KOPT-K1 (cell line): ENCODE measurements around the gene OR1I1.

Source experiments
- H3K27ac ChIP-seq: fragments of 200-600 bp; sonication (generic); 2 replicates; pipeline ENCODE4 v1.5.1; 2016; ENCODE audit warnings: antibody characterized with exemption, mild to moderate bottlenecking, low read depth, low read length; ENCODE audit not compliant: poor library complexity, severe bottlenecking
- H3K36me3 ChIP-seq: fragments of 200-600 bp; sonication (generic); 2 replicates; pipeline ENCODE4 v1.5.1; 2017; ENCODE audit warnings: antibody characterized with exemption, mild to moderate bottlenecking, low read length, moderate library complexity; ENCODE audit not compliant: insufficient read depth
- H3K9me3 ChIP-seq: fragments of 200-600 bp; sonication (generic); 2 replicates; pipeline ENCODE4 v1.5.1; 2017; ENCODE audit warnings: antibody characterized with exemption, low read length, mild to moderate bottlenecking; ENCODE audit not compliant: insufficient read depth, poor library complexity, severe bottlenecking

The OR1I1 gene

DNA sequence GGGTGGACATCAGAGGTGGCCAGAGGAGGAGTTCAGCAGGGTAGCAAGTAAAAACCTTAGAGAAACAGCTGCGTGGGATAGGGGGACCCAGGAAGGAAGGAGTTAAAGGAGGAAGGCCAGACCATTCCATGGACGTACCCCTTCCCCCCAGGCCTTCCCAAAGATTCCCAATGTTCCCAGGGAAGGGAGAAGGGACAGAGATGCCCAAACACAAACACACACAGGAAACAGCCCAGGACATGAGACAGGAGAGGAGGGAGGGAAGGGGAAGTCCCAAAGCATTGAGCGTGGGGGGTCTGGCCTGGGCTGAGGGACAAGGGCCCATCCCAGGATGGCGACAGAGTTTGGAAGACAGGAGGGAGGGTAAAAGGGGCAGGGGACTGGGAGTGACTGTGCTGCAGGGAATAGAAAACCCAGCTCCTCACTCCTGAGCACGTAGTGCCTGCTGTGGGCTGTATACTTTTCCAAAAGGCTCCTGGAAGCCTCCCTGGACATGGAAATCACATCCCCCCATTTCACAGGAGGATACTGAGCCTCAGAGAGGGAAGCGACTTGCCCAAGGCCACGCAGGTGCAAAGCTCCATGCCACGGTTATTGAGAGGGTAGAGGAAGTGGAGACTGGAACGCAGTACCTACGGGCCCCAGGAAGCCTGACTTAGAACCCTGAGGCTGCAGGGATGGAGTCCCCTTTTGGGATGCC lies 26.3 kb downstream of the OR1I1 start:
- H3K9me3 ChIP-seq, result peaks cover 16% of the 10 kb centered on the region
- H3K36me3 ChIP-seq, result no peaks in the 10 kb centered on the region
- no peak overlapping the region for H3K27ac ChIP-seq

DNA sequence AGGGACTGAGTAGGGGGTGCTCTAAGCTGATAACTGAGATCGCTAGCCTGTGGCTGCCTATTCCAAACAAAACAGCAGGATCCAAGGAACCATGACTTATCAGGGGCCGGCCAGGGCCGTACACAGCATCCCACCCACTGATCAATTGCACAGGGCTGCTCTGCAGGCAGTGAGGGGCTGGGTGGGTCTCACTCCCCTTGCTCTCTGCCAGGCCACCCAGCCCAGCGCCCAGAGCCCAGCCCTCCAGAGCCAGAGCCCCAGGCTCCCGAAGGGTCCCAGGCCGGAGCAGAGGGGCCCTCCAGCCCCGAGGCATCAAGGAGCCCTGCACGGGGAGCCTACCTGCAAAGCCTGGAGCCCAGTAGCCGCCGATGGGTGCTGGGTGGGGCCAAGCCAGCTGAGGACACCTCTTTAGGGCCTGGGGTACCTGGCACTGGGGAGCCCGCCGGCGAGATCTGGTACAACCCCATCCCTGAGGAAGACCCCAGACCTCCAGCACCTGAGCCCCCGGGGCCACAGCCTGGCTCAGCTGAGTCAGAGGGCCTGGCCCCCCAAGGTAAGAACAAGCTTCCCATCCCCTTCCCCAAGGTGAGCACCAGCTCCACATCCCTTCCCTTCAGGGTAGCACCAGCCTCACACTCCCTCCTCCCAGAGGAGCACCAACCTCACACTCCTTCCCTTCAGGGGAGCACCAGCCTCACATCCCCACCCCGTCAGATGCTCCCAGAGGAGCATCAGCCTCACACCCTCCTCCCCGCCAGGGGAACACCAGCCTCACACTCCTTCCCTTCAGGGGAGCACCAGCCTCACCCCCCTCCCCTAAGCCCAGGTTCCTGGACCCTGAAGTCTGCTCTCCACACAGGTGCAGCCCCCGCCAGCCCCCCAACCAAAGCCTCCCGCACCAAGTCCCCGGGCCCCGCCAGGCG lies 27.1 kb downstream of the OR1I1 start:
- peaks cover 8% of the 10 kb centered on the region; the same call in 1 of the 2 replicates for H3K36me3 ChIP-seq
- peaks cover 9% of the 10 kb centered on the region for H3K9me3 ChIP-seq
- no peak overlapping the region for H3K27ac ChIP-seq

DNA sequence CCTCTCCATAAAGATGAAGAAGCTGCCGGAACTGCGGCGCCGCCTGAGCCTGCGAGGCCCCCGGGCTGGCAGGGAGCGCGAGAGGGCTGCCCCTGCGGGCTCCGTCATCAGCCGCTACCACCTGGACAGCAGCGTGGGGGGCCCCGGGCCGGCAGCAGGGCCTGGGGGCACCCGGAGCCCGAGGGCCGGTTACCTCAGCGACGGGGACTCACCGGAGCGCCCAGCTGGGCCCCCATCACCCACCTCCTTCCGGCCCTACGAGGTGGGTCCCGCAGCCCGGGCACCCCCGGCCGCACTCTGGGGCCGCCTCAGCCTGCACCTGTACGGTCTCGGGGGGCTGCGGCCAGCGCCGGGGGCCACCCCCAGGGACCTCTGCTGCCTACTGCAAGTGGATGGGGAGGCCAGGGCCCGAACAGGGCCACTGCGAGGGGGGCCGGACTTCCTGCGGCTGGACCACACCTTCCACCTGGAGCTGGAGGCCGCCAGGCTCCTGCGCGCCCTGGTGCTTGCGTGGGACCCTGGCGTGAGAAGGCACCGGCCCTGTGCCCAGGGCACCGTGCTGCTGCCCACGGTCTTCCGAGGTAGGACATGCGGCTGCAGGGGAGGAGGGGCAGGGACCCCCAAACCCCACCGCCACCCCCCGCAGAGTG lies 27.9 kb downstream of the OR1I1 start:
- H3K27ac ChIP-seq, result no peak overlapping the region
- H3K36me3 ChIP-seq, result peaks cover 11% of the 10 kb centered on the region; the same call in 1 of the 2 replicates
- peaks cover 1% of the 10 kb centered on the region for H3K9me3 ChIP-seq

GRCh38 chr19:15110418-15110815 lies 28.4 kb downstream of the OR1I1 start:
- Histone ChIP-seq H3K36me3 (peaks cover 16% of the 10 kb centered on the region; the same call in 1 of the 2 replicates), H3K27ac (no peak overlapping the region), H3K9me3 (no peaks in the 10 kb centered on the region)

DNA sequence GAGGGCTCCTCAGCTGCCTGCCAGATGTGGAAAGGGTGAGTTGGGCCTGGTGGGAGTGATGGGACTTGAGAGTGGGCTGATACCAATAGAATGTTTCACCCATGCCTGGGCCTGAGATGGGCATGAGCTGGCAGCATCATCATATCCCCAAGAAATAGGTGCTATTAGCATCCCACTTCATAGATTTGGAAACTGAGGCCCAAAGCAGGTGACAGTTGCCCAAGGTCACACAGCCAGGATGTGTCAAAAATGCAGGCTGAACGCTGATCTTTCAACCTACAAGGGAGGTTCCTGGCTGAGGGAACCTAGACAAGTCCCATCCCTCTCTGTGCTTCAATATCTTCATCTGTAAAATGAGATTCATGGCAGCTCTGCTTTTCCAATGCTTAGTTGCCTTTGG lies 29.7 kb downstream of the OR1I1 start:
- H3K9me3 ChIP-seq, result no peaks in the 10 kb centered on the region
- no peak overlapping the region for H3K27ac ChIP-seq
- peaks cover 30% of the 10 kb centered on the region for H3K36me3 ChIP-seq

GRCh38 chr19:15112385-15112784 lies 30.4 kb downstream of the OR1I1 start:
- no peak overlapping the region for H3K27ac ChIP-seq
- H3K36me3 ChIP-seq, result peaks cover 36% of the 10 kb centered on the region
- H3K9me3 ChIP-seq, result no peaks in the 10 kb centered on the region

DNA sequence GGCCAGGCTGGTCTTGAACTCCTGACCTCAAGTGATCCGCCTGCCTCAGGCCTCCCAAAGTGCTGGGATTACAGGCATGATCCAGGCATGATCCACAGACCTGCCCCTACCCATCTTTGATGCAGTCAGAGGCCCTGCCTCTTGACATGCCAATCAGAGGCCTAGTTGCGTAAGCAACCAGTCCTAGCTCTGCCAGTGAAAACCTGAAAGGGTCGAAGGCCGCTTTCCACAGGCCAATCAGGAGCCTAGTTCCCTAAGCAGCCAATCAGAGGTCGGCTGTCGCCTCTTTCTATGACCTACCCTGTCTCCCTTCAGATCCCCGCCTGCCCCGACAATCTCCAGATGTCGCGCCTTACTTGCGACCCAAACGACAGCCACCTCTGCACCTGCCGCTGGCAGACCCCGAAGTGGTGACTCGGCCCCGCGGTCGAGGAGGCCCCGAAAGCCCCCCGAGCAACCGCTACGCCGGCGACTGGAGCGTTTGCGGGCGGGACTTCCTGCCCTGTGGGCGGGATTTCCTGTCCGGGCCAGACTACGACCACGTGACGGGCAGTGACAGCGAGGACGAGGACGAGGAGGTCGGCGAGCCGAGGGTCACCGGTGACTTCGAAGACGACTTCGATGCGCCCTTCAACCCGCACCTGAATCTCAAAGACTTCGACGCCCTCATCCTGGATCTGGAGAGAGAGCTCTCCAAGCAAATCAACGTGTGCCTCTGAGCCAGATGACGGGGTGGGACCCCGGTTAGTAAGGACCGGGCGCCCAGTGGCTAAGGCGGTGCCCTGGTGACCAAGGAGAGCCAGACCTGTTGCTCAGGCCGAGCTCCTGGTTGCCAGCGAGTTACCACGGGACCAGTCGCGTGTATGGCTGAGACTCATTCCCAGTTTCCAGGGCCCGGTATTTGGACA lies 31.5 kb downstream of the OR1I1 start:
- Histone ChIP-seq H3K9me3 (no peaks in the 10 kb centered on the region), H3K36me3 (peaks cover 47% of the 10 kb centered on the region), H3K27ac (no peak overlapping the region)

DNA sequence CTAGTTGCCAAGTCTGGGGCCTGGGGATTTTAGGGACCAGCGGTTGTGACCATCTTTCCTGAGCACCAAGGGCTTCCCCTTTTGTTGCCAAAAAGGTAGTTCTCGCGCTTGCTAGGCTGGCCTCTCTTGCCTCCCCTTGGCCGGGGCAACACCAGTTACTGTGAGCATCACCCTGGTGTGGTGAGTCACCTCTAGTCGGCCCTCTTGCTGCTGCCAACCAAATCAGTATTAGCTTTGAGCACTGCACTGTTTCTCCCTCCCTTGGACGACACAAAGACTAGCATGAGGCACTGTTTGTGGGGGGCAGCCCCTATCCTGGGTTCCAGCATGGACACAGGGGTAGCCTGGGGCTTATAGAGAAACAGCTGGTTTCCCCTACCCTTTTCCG lies 32.1 kb downstream of the OR1I1 start:
- Histone ChIP-seq H3K27ac (no peak overlapping the region), H3K9me3 (no peaks in the 10 kb centered on the region), H3K36me3 (peaks cover 53% of the 10 kb centered on the region)

DNA sequence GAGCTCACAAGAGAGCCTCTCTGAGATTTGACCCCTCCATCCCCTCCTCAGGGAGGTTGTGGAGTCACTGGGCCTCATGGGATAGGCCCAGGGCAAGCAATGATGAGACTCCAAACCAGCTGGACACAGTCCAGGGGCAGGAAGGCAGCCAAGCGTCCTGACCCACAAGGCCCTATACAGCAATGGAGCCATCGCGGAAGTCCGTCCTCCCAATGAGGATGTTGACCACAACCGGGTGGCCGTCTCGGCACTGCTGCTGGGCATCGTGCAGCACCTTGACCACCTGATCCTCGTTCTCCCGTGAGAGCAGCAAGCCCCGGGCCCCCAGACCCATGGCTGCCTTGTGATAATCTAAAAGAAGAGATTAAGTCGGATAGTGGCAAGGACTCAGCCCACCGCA lies 33.1 kb downstream of the OR1I1 start:
- Histone ChIP-seq H3K27ac (no peak overlapping the region), H3K36me3 (peaks cover 62% of the 10 kb centered on the region), H3K9me3 (no peaks in the 10 kb centered on the region)

- Histone ChIP-seq H3K36me3 (peaks cover 71% of the 10 kb centered on the region), H3K9me3 (no peaks in the 10 kb centered on the region), H3K27ac (no peak overlapping the region)
Measured at GRCh38 chr19:15115762-15116615, 34.0 kb downstream of the OR1I1 start.

DNA sequence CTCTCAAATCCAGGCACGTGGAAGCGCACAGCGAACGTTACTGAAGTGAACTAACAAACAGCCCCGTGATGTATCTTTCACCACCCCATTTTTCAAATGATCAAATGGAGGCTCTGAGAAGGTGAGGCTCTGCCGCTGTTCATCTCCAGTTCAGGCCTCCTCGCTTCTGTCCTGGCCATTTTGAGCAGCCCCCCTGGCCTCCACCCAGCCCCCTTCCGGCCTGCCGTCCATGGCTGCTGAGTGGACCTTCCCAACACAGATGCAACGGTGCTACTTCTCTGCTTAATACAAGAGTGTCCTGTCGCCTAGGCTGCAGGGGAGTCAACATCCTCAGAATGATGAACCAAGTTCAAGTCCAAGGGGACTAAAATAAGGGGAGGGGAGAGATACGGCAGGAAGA lies 34.8 kb downstream of the OR1I1 start:
- H3K9me3 ChIP-seq, result no peaks in the 10 kb centered on the region
- no peak overlapping the region for H3K27ac ChIP-seq
- peaks cover 77% of the 10 kb centered on the region for H3K36me3 ChIP-seq

GRCh38 chr19:15118248-15118647 lies 36.2 kb downstream of the OR1I1 start:
- H3K36me3 ChIP-seq, result peaks cover 90% of the 10 kb centered on the region
- no peaks in the 10 kb centered on the region for H3K9me3 ChIP-seq
- no peak overlapping the region for H3K27ac ChIP-seq

GRCh38 chr19:15118789-15119494 lies 36.9 kb downstream of the OR1I1 start:
- Histone ChIP-seq H3K27ac (no peak overlapping the region), H3K36me3 (peaks cover 88% of the 10 kb centered on the region), H3K9me3 (no peaks in the 10 kb centered on the region)
